ENCODE data around the gene MAD1L1.

The MAD1L1 gene

DNA sequence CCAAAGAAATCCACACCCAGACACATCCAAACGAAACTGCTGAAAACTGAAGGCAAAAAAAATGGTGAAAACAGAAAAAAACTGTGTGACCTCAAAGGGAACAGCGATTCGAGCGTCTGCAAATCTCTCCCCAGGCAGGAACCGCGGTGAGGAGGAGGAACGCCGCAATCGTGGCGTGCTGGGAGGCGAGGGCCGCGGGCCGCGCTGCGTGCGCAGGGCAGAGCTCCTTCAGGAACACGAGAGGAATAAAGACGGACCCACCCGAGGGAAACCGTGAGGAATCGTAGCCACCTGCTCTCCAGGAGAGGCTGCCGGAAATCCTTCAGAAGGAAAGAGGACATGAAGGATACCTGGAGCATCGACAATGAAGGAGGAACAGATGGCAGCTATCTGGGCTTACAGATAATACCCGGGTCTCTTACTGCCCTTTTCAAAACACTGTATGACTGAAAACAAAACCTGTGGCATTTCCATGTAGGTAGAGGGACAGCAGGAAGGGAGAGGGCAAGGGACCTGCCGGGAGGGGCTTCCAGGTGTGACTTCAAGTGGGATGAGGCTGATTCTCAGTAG is 266.0 kb downstream of the MAD1L1 start:
- TF ChIP-seq ZFX (IDR thresholded peaks at IDR 0.05) (no peak), CTCF (conservative IDR thresholded peaks at IDR 0.05) (no peak)
- no peak overlapping the region for H3K27ac ChIP-seq

DNA sequence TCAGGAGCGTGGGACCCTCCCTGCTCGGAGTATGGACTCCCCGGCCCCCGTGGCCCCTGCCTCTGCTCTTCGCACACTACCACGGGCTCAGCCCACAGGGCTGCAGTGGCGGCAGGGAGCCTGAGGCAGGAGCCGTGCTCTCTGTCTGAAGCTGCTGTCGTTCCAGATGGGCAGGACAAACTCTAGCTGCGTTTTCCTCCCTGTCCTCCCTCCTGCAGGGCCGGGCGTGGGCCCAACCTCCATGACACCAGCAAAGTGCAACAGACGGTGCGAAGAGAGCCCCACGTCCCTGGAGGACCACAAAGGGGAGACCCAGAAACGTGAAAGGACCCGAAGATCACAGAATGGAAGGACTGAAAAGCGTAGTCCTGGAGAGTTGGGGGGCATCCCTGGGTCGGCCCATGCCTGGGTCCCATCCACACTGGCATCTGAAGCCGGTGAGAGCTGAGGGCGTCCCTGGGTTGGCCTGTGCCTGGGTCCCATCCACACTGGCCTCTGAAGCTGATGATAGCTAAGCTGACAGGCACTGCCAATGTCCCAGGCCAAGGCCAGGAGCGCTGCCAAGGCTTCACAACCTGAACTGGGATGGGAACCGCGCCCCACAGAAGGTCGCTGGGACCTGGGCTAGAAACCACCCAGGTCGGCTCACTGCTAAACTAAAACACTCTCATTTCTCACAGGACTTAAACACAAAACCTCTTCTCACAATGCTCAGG is 267.0 kb downstream of the MAD1L1 start:
- TF ChIP-seq CTCF (conservative IDR thresholded peaks at IDR 0.05): no peak
- TF ChIP-seq ZFX (IDR thresholded peaks at IDR 0.05): no peak
- no peak overlapping the region for H3K27ac ChIP-seq

DNA sequence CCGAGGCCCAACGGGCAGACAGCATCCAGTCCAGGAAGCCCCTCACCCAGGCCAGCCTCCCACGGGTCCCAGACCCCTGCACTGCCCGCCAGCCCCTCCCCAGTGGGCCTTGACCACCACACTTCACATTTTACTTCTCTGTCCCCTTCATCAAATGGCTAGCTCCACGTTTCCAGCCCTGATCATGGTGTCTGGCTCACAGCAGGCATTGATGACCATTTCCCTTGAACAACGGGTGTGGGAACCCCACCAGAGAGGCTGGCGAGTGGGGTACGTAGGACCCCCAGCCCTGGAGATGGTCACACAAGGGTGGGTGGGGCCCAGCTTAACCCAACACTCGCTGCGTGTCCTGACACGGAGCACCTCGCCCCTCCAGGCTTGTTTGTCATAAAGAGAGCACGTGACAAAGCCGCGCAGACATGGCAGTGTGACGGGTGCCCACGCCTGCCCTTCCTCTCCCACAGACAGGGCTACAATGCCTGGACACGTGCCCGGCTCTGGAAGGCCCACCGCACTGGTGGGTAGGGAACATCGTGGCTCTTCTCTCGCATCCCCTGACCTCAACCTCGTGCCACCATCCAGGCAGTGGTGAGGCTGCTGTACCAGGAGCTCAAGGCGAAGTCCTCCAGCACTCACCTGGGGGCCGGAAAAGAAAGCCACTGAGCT is 267.7 kb downstream of the MAD1L1 start:
- no peak overlapping the region for H3K27ac ChIP-seq
- no peak for TF ChIP-seq CTCF (conservative IDR thresholded peaks at IDR 0.05)
- TF ChIP-seq ZFX (IDR thresholded peaks at IDR 0.05): no peak

DNA sequence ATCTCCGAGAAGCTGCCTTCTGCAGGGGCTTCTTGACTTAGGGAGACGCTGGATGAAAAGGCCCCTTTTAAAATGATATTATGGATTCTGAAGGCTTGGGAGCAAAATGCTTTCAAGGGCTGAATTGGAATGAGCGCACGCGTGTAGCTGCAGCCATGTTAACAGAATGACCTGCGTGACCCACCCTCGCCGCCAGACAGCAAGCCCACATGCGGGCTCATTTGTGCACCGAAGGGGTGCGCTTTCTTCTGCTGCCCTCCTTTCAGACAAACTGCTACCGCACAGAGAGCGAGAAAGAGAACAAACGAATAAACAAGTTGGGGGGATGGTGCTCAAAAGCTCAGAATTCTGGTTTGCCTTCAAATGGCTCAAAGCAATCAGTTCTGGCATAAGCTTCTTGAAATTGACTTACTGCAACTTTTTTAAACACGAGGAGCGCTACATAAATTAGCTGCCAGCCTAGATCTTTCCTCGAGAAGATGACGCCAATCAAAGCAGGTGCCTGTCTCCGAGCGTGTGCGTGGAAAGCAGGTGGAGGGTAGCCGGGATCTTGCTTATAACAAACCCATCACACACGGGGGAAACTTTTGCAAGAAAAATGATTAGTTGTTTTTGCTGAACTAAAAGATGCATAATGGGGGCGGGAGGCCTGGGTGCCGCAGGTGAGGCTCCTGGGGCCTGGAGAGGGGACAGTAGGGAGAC is 268.4 kb downstream of the MAD1L1 start:
- no peak overlapping the region for H3K27ac ChIP-seq
- TF ChIP-seq CTCF (conservative IDR thresholded peaks at IDR 0.05): no peak
- TF ChIP-seq ZFX (IDR thresholded peaks at IDR 0.05): no peak

- TF ChIP-seq CTCF (conservative IDR thresholded peaks at IDR 0.05): no peak
- no peak overlapping the region for H3K27ac ChIP-seq
Observed at GRCh38 chr7:1963575-1963974, 269.2 kb downstream of the MAD1L1 start.

GRCh38 chr7:1961701-1962276 is 271.0 kb downstream of the MAD1L1 start:
- TF ChIP-seq ZFX (IDR thresholded peaks at IDR 0.05) (no peak), CTCF (conservative IDR thresholded peaks at IDR 0.05) (no peak)
- H3K27ac ChIP-seq: no peak overlapping the region

Measured in C4-2B (cell line).